DMS53 (cell line): ENCODE measurements around the gene ALS2CL.

Experiments
- DNase-seq: peaks from one replicate; lab custom pipeline; 2025; lab: John Stamatoyannopoulos, UW

ALS2CL gene

DNA sequence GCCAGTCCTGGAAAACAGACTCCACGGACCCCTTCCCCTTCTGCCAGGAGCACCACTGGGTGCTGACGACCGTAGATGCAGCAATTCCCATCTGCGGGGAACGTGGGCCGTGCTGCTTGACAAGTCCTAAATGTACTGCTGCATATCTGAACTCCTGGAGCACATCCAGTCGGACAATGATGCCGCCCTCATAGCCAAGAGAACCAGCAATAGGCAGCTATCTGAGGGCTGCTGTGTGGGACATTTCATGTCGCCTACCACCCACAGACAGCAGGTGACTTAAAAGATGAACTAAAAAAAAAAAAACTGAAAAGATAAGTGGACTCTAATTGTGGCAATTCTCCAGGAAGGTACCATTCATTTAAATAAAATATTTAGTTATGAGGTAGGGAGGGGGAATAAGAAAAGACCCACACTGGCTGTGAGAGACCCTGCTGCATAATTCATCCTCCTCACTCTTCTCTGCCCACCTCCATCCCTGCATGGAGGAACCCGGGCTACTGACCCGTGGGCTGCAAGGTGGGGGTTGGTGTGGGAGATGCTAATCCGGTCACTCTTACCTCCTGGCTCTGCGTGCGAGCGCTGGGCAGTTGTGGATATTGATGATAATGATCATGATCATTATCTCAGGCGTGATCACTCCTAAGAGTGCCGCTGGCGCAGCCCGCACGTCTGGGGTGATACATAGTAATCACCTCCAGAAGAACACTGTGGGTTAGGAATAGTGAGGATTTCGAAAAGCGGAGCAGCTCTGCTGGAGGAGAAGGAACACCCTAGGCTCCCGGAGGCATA is 28.3 kb downstream of the ALS2CL start:
- no peak for DNase-seq

- DNase-seq = no peak
Observed at GRCh38 chr3:46664188-46664970, 29.1 kb downstream of the ALS2CL start.

DNA sequence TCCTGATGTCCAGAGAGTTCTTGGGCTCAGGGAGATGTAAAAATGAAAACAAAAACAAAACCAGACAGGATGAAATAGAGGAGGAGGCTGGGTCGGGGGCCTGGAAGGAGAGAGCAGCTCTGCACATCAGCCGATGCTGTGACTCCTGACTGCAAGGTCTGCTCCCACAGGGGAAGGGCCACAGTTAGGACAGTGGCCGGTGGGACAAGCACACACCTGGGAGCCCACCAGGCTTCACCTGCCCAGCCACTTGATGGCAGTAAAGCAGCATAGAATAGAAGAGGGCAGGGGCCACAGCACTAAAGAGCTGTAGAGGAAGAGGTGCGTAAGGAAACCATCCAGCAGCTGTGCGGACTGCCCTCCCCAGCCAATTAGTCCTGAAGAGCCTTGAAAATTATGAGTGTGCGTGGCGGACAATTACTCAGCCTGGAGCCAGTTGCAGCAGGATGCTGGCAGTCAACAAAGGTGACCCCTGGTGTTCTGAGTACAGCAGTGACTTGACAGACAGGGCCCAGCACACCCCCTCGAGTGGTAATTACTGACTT is 29.8 kb downstream of the ALS2CL start:
- peak; percentile 61 for DNase-seq

GRCh38 chr3:46662771-46663551 is 30.5 kb downstream of the ALS2CL start:
- no peak for DNase-seq

- no peak for DNase-seq
Observed at GRCh38 chr3:46661776-46662766, 31.4 kb downstream of the ALS2CL start.

GRCh38 chr3:46660543-46661523 is 32.6 kb downstream of the ALS2CL start:
- no peak for DNase-seq

GRCh38 chr3:46660003-46660402 is 33.5 kb downstream of the ALS2CL start:
- DNase-seq = no peak

DNA sequence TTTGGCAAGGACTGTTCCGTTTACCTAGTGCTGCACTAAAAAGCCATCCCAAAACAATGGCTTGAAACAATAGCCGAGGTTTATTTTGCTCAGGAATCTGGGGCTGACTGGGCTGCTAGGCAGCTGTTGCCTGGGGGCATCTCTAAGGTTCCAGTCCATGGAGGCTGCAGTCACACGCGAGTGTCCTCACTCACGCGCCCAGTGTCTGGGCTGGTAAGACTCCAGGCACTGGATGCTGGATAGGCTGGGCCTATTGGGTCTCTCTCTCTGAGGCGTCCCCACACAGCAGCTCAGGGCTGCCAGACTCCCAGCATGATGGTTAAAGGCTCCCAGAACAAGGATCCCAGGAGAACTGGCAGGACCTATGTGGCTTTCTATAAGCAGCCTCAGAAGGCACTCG is 34.2 kb downstream of the ALS2CL start:
- no peak for DNase-seq

GRCh38 chr3:46656778-46657556 is 36.5 kb downstream of the ALS2CL start:
- DNase-seq = no peak

GRCh38 chr3:46655271-46655670 is 38.2 kb downstream of the ALS2CL start:
- no peak for DNase-seq

- DNase-seq = no peak
Observed at GRCh38 chr3:46651084-46651483, 42.4 kb downstream of the ALS2CL start.

DNA sequence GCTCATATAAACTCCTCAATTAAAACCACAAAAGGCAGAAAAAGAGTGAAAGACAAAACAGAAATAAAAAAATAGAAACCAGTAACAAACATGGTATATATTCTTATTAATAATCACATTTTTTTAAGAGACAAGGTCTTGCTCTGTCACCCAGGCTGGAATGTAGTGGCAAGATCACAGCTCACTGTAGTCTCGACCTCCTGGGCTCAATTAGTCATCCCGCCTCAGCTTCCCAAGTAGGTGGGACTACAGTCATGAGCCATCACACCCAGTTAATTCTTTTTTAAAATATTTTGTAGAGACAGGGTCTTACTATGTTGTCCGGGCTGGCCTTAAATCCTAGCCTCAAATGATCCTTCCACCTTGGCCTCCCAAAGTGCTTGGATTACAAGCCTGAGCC is 44.0 kb downstream of the ALS2CL start:
- no peak for DNase-seq

GRCh38 chr3:46648096-46648495 is 45.4 kb downstream of the ALS2CL start:
- no peak for DNase-seq

DNA sequence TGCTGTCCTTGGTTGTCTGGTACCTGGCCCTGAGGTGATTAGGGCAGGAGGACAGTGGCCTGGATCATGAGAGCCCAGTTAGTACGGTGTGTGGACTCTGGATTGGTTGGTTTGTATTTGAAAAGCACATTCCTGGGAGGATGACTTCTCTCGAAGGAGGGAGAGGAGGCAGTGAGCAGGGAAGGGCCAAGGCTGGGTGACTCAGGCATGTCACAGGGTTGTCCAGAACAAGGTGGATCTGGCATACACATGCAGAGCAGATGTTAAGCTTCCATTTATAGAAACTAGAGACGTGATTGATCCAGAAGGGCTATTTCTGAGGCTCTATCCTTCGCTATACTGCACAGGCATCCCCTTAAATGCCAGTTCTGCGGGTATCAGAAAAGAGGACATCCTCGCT is 46.8 kb downstream of the ALS2CL start:
- DNase-seq = no peak

DNA sequence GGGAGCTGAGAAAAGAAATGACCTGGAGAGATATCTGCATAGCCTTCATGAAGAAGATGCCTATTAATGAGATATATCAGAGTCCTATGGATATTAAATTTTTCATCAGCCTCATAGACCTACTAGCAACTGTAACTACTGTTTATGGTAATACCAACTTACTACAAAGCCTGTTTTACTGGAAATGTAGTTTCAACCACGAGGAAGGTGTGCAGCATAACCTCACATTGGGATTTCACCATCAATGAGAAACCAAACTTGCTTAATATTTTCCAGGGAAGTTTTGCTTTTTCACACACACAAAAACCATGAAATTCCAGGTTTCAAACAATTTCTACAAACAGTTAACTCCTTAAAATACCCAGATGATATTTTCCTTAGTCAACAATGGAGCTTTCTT is 49.8 kb downstream of the ALS2CL start:
- no peak for DNase-seq

DNA sequence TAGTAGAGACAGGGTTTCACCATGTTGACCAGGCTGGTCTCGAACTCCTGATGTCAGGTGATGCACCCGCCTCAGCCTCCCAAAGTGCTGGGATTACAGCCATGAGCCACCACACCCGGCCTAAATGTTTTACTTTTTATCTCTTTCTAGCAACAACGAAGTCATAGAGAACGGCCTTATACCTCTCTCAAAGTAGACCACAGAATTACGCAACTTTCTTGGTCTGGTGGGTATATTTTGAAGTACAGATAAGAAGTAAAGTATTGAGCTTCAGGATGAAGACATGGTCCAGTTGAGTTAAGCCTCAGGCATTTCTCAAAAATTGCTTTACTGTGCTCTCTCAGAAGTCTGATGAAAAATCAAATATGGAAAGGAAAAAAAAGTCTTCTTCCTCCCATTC is 50.5 kb downstream of the ALS2CL start:
- DNase-seq = no peak

- no peak for DNase-seq
Observed at GRCh38 chr3:46640927-46641326, 52.6 kb downstream of the ALS2CL start.

GRCh38 chr3:46639221-46639620 is 54.3 kb downstream of the ALS2CL start:
- no peak for DNase-seq

GRCh38 chr3:46634856-46635255 is 58.6 kb downstream of the ALS2CL start:
- no peak for DNase-seq
